OCI-LY3 (cell line): ENCODE measurements around the gene ELFN2.

Source experiments
- EZH2phosphoT487 ChIP-seq: fragments of 200-600 bp; shearing (Covaris generic); IDR thresholded peaks from 2 replicates; pipeline ENCODE4 v1.6.1; 2018; ENCODE audit warnings: antibody characterized with exemption, mixed run types, low read depth
- TF ChIP-seq, protein P1 (sequence below): fragments of 200-600, 300-600 bp; sonication (generic); IDR thresholded peaks from 2 replicates; pipeline ENCODE4 v1.5.1; 2014; ENCODE audit warnings: antibody characterized with exemption, low read length, low read depth

DNA sequence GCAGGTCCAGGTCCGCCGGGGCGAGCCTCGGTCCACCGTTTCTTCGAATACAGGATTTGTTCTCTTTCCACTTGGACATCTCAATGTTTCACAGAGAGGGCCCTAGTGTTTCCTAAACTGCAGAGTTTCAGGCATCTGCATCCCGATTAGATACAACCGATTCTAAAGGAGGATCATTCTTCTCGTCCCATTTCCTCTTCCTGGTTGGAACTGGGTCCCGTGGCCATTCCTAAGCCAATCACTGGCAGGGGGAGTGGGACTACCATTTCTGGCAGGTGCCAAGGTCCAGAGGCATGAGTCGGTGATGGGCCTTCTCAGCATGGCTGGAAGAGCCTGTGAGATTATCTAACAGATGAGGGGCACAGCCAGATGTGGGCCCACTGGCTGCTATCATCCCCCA is 68.9 kb downstream of the ELFN2 start:
- TF ChIP-seq, protein P1, sequence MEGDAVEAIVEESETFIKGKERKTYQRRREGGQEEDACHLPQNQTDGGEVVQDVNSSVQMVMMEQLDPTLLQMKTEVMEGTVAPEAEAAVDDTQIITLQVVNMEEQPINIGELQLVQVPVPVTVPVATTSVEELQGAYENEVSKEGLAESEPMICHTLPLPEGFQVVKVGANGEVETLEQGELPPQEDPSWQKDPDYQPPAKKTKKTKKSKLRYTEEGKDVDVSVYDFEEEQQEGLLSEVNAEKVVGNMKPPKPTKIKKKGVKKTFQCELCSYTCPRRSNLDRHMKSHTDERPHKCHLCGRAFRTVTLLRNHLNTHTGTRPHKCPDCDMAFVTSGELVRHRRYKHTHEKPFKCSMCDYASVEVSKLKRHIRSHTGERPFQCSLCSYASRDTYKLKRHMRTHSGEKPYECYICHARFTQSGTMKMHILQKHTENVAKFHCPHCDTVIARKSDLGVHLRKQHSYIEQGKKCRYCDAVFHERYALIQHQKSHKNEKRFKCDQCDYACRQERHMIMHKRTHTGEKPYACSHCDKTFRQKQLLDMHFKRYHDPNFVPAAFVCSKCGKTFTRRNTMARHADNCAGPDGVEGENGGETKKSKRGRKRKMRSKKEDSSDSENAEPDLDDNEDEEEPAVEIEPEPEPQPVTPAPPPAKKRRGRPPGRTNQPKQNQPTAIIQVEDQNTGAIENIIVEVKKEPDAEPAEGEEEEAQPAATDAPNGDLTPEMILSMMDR, result no peak
- TF ChIP-seq EZH2phosphoT487, result no peak
